GM21360 (cell line): ENCODE results near the gene PEDS1.
"Not testable (repeated sequence)": the region's sequence is repeated elsewhere in the genome, so short reads cannot be mapped to it uniquely, and the experiment has no call there.

Experiments
- ATAC-seq: cut with Tn5 transposase; IDR thresholded peaks from one replicate; pipeline ENCODE4 v1.9.1; 2021; ENCODE audit warnings: mild to moderate bottlenecking, moderate library complexity; ENCODE audit not compliant: unreplicated experiment

Gene PEDS1

GRCh38 chr20:50115041-50115512, 38.4 kb downstream of the PEDS1 start:
- no peak for ATAC-seq

DNA sequence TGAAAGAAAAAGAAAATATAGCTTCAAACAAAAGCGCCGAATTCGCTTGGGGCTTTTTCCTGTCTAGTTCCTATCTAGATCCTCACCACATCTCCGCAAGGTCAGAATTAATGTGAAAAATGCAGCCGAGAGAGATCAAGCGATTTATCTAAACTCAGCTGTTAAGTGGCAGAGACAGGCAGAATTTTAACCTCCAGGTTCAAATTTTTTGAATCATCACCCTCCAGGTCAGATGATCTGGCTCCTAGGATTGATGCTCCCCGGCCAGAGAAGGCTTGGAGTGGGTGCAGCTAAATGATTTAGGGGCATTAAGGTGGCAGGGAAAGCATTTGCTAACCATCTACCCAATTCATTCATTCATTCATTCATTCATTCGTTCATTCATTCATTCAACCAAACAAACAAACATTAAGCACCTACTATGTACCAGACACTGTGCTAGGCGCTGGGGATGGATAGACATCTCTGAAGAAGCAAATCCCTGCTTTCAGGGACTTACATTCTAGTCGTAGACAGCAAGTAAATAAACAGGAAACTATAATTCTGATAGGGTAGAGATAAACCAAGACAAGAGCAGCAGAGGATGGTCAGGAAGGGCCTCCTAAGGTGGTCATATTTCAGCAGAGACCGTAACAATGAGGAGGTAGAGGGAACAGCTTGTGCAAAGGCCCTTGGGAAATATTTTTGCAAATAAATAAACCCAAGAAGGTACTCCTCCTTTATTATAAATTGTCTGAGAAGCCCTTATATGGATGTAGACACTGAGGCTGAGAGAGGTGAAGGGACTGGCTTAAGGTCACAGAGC, 39.9 kb downstream of the PEDS1 start:
- no peak for ATAC-seq

DNA sequence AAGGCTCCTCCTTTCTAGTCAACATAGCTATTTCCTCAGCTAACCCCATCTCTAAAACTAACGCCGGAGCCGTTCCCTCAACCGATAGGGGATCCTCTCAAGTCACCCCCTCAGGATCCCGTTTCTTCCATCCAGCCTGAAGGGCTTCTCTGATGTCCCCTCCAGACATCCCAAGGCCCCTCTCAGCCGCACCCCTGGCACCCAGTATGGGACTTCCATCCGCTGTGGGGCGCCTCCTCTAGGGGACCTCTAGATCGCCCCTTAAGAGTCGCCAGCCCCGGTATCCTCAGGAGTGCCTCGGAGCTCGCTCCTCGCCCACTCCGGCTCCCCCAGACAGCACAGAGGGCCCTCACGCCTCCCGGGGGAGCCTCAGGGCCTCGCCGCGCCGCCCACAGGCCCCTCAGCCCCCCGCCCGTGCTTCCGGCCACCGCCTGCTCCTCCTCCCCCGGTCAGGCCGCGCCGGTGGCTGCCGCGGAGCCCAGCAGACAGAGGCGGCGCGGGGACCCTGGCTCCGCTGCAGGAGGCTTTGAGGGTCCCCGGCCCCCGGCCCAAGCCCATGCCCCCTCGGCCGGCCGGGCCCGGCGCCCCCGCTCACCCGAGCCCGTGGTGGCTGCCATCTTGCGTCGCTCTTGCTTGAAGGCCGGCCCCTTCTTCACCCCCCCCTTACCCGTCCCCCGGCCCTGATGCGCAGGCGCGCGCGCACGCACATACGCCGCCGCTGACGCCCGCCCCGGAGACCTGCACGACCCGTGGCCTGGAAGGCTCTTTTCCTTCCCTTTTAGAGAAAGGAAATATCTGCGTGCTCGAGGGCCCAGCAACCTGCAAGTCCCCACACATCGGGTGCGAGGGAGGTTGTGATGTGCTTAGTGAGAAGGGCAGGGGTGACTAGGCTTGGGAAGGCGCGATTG, 40.8 kb downstream of the PEDS1 start, which contains the start of gene UBE2V1:
TSS of gene UBE2V1 (minus strand) at position 639 of the 908 bp plus-strand sequence. CDS start at position 617, 22 bp downstream.
- ATAC-seq = peak; percentile 37

GRCh38 chr20:50111829-50112495, 41.6 kb downstream of the PEDS1 start:
- ATAC-seq = no peak

- no peak for ATAC-seq
Measured at GRCh38 chr20:50111120-50111828, 42.2 kb downstream of the PEDS1 start.

- ATAC-seq = no peak
Measured at GRCh38 chr20:50110141-50111047, 43.1 kb downstream of the PEDS1 start.

- no peak for ATAC-seq
Measured at GRCh38 chr20:50108556-50109235, 44.8 kb downstream of the PEDS1 start.

- no peak for ATAC-seq
Measured at GRCh38 chr20:50107796-50108331, 45.7 kb downstream of the PEDS1 start.

DNA sequence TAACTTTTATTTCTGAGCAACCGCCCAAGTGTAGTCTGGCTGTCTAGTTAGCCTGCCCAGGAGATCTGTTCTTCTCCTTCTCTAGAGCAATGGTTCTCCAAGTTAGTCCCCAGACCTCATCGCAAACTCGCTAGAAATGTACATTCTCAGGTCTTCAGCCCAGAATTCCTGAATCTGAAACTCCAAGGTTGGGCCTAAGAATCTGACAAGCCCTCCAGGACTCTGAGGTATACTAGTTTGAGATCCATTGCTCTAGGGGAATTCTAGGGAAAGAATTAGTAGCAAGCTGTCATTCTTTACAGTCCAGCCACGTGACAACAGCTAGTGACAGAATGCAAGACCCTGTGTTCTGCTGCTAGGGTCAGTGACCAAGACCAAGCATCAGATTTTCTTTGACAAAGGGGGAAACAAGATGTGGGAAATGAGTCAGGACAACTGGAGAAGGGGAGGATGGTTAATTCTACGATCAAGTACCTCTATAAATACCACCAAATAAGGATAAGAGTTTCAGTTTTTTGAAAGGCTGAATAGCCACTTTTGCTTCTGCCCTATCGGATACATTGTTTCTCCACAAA, 46.4 kb downstream of the PEDS1 start:
- ATAC-seq = no peak

- not testable (repeated sequence) for ATAC-seq
Measured at GRCh38 chr20:50106669-50107068, 46.9 kb downstream of the PEDS1 start.
